Measurements from ENCODE around the gene ANKRD44. TPM values are rescaled to one million over a fixed set of nuclear protein-coding genes. Genes with fewer than 3 reads are reported as not detected.
A peak's percentile ranks its signal among the peaks of the same experiment; 100 is the strongest.

The ANKRD44 gene
- total RNA-seq (2021; fragmentation: NEBNext Ultra II Directional; extraction: Animal tissue kit (Norgen Biotek cat#: 25700)), result 1.3 TPM in 2 replicates
- 1.2 and 1.4 TPM in 2 replicates for polyA plus RNA-seq (2011; rRNA removed)
- polyA plus RNA-seq (2011; cell fraction: cytosol; rRNA removed), result 0.52 TPM
- polyA plus RNA-seq (2011; cell fraction: nucleus; rRNA removed), result 3.9 TPM
- 0.23 to 1.6 TPM (median 1.00 TPM) in 4 replicates for polyA plus RNA-seq (2012, experiment 1 of 2)
- 0.07 TPM for polyA plus RNA-seq (2012, experiment 2 of 2)
- polyA plus RNA-seq (2013, experiment 1 of 2), result 0.59 TPM
- polyA plus RNA-seq (2013, experiment 2 of 2), result 0.66 TPM
- polyA minus RNA-seq (2011; rRNA and poly(A)+ RNA removed), result 2.6 and 9.1 TPM in 2 replicates
- 2.6 TPM for polyA minus RNA-seq (2011; cell fraction: cytosol; rRNA and poly(A)+ RNA removed)
- 6.6 TPM for polyA minus RNA-seq (2011; cell fraction: nucleus; rRNA and poly(A)+ RNA removed)
- long read RNA-seq, experiment 1, partial matches to known transcripts, result 0 of 3 reads
- long read RNA-seq, experiment 1, other reads (novel, unspliced or antisense), result 3 of 3 reads
- long read RNA-seq, experiment 2, partial matches to known transcripts, result 1 of 1 reads
- long read RNA-seq, experiment 2, other reads (novel, unspliced or antisense), result 0 of 1 reads

DNA sequence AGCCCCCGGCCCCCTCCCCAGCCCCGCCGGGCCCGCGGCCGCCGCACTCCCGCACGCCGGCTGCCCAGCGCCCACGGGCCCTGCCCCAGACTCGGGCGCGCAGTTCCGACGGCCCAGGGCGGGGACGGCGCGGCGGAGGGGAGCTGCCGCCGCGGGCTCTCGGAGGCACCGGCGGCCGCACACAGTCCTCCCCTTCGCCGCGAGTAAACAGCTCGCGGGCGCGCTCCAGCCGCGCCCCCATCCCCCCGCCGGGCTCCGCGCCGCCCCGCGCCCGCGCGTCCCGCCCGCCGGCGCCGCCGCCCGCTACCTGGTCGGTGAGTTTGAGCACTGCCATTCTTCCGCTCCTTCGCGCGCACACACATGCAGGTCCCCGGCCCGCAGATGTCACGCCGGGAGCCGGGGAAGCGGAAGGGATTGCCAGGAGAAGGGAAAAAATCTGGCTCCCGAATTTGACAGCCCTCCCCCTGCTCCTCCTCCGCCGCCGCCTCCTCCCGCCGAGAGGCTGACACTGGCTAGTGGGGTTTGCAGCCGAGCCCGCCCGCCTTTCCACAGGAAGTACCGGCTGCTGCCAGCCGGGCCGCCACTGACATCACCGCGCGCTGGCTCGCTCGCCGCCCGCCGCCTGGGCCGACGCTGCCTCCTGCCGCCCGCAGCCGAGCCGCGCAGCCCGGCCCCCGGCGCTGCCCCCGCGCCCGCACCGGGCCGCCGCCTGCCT lies at the start of gene ANKRD44:
ANKRD44 (minus strand) TSS at position 510 of the 715 bp plus-strand sequence; CDS start at position 334, 176 bp downstream.
- H3K9ac ChIP-seq (replicated peaks in 1 of 4; ENCODE audit: extremely low read depth in 1 of 4, low read depth in 3 of 4, low read length in 3 of 4), result peak within 1 kb of the TSS in 3 of 4 experiments; percentile 35 to 45 (median 37); a peak in 4 of 7 replicates
- H2AFZ ChIP-seq (ENCODE audit: low read length), result peak within 1 kb of the TSS; percentile 96
- H2BK20ac ChIP-seq (ENCODE audit: low read length), result no peak within 1 kb of the TSS
- peak within 1 kb of the TSS; percentile 20; the same call in 1 of the 2 replicates for H2BK5ac ChIP-seq (ENCODE audit: low read depth, low read length)
- H3K18ac ChIP-seq (ENCODE audit: extremely low read depth, low read length), result 0 out of 2 replicates have a peak within 1 kb of the TSS, but pooled peaks have one; percentile 39
- no peak within 1 kb of the TSS for H4K91ac ChIP-seq (replicated peaks; ENCODE audit: insufficient read length, low read length)
- H3K79me2 ChIP-seq (ENCODE audit: control insufficient read depth in 1 of 2, insufficient read depth in 2 of 2, low read length in 2 of 2), result no peaks in the 10 kb centered on the region
- no peak within 1 kb of the TSS for H3K14ac ChIP-seq (ENCODE audit: insufficient read length)
- CTCF ChIA-PET (ENCODE audit: partially characterized antibody), result interaction anchor here (0.5 to 3.3 kb wide), 9 partner anchors 11 to 264 kb away, joined by 3 to 14 read pairs (median 4); no protein-coding TSS in a partner anchor
- H4K5ac ChIP-seq (ENCODE audit: insufficient read length, low read depth, low read length), result no peak within 1 kb of the TSS
- H3K4ac ChIP-seq (replicated peaks; ENCODE audit: insufficient read length, low read depth, low read length), result no peak within 1 kb of the TSS
- peak within 1 kb of the TSS; percentile 44 to 80 (median 66) for H3K4me3 ChIP-seq (ENCODE audit: extremely low read depth in 1 of 4, insufficient read depth in 2 of 4, low read depth in 3 of 4, low read length in 4 of 4)
- FAIRE-seq (no peak), DNase-seq (ENCODE audit: low read depth in 1 of 2, low spot score in 2 of 2) (peak; percentile 33 to 83)
- peak within 1 kb of the TSS; percentile 36; the same call in 1 of the 2 replicates for H4K8ac ChIP-seq (ENCODE audit: extremely low read depth, insufficient read depth, low read length)
- peaks cover 0 to 5% (median 3%) of the 10 kb centered on the region in 4 experiments; a peak in 4 of 7 replicates for H3K4me1 ChIP-seq (replicated peaks in 1 of 4; ENCODE audit: control insufficient read depth in 3 of 4, insufficient read depth in 4 of 4, low read length in 3 of 4)
- H3K9me3 ChIP-seq (ENCODE audit: insufficient read depth in 2 of 2, low read depth in 1 of 2, low read length in 1 of 2), result no peaks in the 10 kb centered on the region
- no peak within 1 kb of the TSS for H3K23ac ChIP-seq (ENCODE audit: insufficient read length)
- H2AK5ac ChIP-seq (ENCODE audit: low read depth, low read length), result no peak within 1 kb of the TSS
- POLR2A ChIA-PET (ENCODE audit: partially characterized antibody), result interaction anchor here (0.8 kb wide), 1 partner anchor 8 kb away, joined by 3 read pairs; no protein-coding TSS in a partner anchor
- H3K4me2 ChIP-seq (ENCODE audit: insufficient read depth in 1 of 2, low read depth in 2 of 2, low read length in 2 of 2), result peak within 1 kb of the TSS; percentile 91 to 100
- no peak within 1 kb of the TSS for H3K56ac ChIP-seq (replicated peaks; ENCODE audit: insufficient read length, low read depth, low read length)
- no peak within 1 kb of the TSS for H2BK120ac ChIP-seq (replicated peaks; ENCODE audit: low read depth, low read length)
- H2BK12ac ChIP-seq (ENCODE audit: low read depth, low read length), result no peak within 1 kb of the TSS
- WGBS, 2 experiments (ENCODE audit: extremely low coverage in 1 of 2, insufficient coverage in 1 of 2, insufficient read length in 1 of 2, insufficient replicate concordance in 2 of 2, low coverage in 1 of 2, low lambda C conversion rate in 2 of 2, missing lambda C conversion rate in 1 of 2), result 0% methylated on average over 42 of the region's 102 CpGs; no CpG with 5 or more reads in 1 of the 2 experiments
- H3K27ac ChIP-seq (ENCODE audit: low read depth, low read length), result no peak within 1 kb of the TSS
- no peaks in the 10 kb centered on the region for H4K20me1 ChIP-seq (replicated peaks in 1 of 2; ENCODE audit: control insufficient read depth in 1 of 2, insufficient read depth in 2 of 2, low read length in 2 of 2)
- no peak within 1 kb of the TSS for H2BK15ac ChIP-seq (ENCODE audit: low read length)
- H3K27me3 ChIP-seq (replicated peaks in 1 of 4; ENCODE audit: control insufficient read depth in 3 of 4, extremely low read depth in 1 of 4, insufficient read depth in 3 of 4, low read length in 3 of 4), result peaks cover 9 to 34% (median 16%) of the 10 kb centered on the region in 4 experiments
- H3K36me3 ChIP-seq (ENCODE audit: control insufficient read depth in 2 of 4, insufficient read depth in 4 of 4, low read length in 3 of 4), result no peaks in the 10 kb centered on the region
- H3K23me2 ChIP-seq (ENCODE audit: low read depth, low read length), result peaks cover 6% of the 10 kb centered on the region
- no peaks in the 10 kb centered on the region for H3K79me1 ChIP-seq (ENCODE audit: low read depth, low read length)
- no peak for TF ChIP-seq BACH1 (IDR thresholded peaks at IDR 0.05; ENCODE audit: low read length)
- TF ChIP-seq POLR2A (IDR thresholded peaks at IDR 0.05; ENCODE audit: control extremely low read depth in 1 of 2, low read depth in 2 of 2, low read length in 2 of 2), result no peak
- TF ChIP-seq SIN3A (conservative IDR thresholded peaks at IDR 0.05 in 1 of 2, IDR thresholded peaks at IDR 0.05 in 1 of 2; ENCODE audit: low read depth in 1 of 2, low read length in 2 of 2), result peak; percentile 43 to 75; a peak in 1 of 4 replicates
- no peak for TF ChIP-seq CEBPB (IDR thresholded peaks at IDR 0.05; ENCODE audit: low read depth, low read length)
- TF ChIP-seq ZNF274 (IDR thresholded peaks at IDR 0.05; ENCODE audit: borderline replicate concordance, extremely low read depth, low read length), result no peak
- no peak for TF ChIP-seq EZH2 (IDR thresholded peaks at IDR 0.05; ENCODE audit: low read depth, low read length, severe bottlenecking)
- no peak for TF ChIP-seq TAF7 (optimal IDR thresholded peaks at IDR 0.05; ENCODE audit: borderline replicate concordance, low read depth, low read length)
- no peak for TF ChIP-seq JUND (IDR thresholded peaks at IDR 0.05; ENCODE audit: low read length)
- no peak for TF ChIP-seq CTBP2 (IDR thresholded peaks at IDR 0.05; ENCODE audit: borderline replicate concordance, insufficient read depth, insufficient read length, low read length)

Data from H1 (cell line).